Embryonic facial prominence (tissue), 1 donor: Measurements from ENCODE around the gene TPD52L2.
"Not testable (repeated sequence)": the region's sequence is repeated elsewhere in the genome, so short reads cannot be mapped to it uniquely, and the experiment has no call there.

ENCODE experiments used
- DNase-seq: peaks from one replicate; pipeline ENCODE4 v3.0.0-alpha.2; 2016; ENCODE audit errors: extremely low spot score

TPD52L2 gene

GRCh38 chr20:63895202-63895951, 30.3 kb downstream of the TPD52L2 start:
- DNase-seq: no peak

- peak; percentile 14 for DNase-seq
Measured at GRCh38 chr20:63895952-63896263, 30.8 kb downstream of the TPD52L2 start.

DNA sequence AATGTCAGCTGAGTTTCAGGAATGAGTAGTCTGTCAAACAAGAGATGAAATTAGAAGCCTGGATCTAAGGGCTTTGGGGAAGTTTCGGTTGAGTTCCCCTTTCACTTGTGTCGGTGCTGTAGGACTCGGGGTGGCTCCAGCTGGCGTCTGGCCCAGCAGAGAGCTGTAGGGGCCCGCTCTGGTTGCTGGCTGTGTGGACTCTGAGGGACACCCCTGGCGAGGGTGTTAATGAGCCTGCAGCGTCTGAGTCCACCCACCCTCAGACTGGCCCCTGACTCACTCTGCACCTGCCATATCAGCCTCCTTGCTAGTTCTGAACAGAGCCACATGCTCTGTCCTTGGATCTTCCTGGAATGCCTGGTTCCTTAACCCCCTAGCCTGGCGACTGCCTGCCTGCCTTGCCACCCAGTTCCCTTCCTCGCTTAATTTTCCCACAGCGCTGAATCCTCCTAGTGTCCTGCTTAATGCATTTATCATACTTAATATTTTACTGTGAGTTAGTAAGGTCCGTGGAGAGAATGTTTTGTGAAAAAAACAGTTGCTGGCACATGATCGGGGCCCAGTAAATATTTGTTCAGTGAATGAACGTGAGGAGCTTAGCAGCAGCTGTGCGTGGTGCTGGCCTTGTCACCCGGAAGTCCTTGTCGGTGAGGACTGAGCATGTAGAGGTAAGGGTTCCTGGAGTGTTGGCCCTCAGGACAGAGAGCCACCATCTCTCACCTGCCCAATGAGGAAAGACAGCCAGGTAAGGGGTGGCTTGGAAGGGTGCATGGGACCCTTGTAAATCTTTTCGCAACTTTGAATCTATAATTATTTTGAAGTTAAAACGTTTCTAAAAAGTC, 31.4 kb downstream of the TPD52L2 start:
- DNase-seq: no peak

DNA sequence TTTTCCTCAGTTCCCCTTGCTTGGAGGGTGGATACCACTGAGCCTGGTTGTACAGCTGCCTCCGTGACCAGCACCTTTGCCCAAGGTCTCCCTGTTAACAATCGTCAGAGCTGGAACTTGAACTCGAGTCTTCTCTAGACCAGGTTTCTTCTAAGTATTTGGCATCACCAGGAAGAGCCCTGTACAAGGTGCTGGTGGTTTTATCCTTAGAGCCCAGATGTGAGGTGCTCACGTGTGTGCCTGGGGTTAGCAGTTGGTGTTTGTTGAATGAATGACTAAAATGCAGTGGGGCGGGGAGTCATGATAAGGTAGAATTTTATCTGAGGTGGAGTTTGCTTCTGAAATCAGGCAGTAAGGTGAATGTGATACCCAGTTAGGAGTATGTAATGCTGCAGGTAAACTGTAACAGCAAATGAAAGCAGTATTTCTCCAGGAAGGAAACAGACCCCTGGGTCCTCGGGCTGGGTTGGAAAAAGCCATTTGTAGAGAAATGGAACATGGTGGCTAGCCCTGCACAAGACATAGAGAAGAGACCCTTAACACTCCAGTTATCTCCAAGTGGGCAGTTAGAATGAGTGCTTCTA, 33.0 kb downstream of the TPD52L2 start:
- DNase-seq: no peak

DNA sequence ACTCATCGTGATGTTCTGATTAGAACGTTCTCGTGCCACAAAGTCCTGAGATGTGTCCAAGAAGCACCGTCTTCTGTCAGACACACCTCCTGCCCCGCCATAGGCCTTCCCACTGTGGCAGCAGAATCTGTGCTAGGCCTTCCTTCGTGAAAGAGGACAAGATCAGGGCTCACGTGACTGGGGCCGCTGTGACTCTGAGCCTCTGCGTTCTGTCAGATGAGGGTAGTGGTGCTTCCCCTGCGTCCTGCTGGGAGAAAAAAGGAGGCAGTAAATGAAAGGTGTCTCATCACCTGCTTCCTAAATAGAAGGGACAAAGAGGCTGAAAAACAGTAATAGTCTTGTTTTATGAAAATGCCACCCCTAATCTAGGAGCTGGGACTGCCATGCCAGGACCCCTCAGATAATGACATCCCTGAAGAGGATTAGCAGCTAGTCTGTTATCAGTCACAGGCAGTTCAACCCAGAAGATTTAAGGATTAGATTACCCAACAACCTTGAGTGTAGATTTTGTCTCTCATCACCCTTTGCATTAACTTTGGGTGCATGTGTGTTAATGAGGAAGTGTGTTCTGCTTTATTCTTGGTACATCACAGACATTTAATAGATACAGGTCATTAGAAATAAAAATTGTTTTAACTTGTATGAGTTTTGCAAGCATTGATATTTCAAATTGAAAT, 34.0 kb downstream of the TPD52L2 start:
- no peak for DNase-seq

- no peak for DNase-seq
Measured at GRCh38 chr20:63900413-63900812, 35.3 kb downstream of the TPD52L2 start.

DNA sequence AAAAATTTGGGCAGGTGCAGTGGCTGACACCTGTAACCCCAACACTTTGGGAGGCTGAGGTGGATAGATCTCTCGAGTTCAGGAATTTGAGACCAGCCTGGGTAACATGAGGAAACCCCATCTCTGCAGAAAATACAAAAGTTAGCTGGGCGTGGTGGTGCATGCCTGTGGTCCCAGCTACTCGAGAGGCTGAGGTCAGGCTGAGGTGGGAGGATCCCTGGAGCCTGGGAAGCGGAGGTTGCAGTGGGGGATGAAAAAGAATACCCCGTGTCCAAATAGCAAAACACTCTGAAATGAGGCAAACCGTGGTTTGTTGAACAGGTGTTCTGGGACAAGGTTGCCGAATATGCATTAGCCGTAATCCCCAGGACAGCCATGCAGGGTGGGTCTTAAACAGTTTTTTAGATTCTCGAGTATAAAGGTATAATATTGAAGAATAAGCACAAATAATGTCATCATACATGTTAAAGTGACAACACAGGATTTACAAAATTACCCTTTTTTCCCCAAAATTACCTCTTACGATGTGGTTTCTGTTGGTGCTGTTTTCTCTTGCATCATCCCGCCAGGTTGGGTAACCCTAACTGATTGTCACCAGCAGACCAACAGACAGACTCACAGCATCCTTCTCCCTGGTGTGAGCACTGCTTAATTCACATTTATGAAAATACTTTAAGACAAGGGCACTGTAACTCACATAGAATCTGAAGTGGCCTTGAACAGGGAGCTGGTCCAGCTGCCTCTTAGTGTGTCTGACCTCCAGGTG, 38.9 kb downstream of the TPD52L2 start:
- DNase-seq: no peak

DNA sequence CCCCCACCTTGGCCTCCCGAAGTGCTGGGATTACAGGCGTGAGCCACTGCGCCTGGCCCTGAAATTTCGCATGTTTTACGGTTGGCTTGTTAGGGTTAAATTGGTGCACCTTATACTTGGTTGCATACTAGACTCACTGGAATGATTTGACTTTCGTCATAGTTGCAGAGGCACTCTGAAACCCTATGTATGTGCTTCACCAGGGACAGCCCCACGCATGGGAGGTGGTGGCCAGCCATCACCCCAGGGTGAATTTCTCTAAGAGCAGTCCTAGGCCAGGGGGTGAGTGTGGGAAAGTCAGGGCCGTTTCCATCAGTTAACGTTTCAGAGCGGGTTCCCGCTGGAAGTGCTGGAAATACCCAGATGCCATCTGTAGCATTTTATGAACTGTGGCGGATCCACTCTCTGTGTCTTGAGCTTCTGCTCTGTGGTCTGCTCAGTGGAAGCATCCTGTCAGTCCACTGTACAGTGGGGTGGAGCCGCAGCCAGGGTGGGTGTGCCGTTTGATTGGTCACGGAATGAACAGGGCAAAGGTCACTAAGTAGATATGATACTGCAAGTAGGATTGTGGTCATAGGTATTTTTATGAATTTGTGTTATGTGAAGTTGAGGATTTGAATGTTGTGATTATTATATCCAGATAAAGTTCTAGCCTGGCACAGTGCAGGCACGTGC, 43.1 kb downstream of the TPD52L2 start:
- no peak for DNase-seq

- DNase-seq: no peak
Measured at GRCh38 chr20:63911176-63911575, 46.1 kb downstream of the TPD52L2 start.

GRCh38 chr20:63913768-63914167, 48.7 kb downstream of the TPD52L2 start:
- DNase-seq: no peak

DNA sequence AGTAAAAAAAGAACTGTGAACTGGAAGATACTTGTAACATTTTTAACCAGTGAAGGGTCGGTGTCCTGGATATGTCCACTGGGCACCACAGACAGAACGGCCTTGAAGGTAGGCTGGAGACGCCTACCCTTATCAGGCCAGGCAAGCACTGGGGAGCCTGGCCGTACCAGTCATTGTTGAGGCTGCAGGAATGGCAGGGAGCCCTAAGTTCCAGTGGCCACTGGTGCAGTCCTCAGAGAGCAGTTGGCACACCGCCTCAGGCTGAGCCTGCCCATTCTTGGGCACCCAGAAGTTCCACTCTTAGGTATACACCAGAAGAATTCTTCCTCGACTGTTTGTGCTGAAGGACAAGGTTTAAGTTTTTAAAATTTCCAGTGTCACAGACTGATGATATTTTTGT, 50.4 kb downstream of the TPD52L2 start:
- DNase-seq: no peak

DNA sequence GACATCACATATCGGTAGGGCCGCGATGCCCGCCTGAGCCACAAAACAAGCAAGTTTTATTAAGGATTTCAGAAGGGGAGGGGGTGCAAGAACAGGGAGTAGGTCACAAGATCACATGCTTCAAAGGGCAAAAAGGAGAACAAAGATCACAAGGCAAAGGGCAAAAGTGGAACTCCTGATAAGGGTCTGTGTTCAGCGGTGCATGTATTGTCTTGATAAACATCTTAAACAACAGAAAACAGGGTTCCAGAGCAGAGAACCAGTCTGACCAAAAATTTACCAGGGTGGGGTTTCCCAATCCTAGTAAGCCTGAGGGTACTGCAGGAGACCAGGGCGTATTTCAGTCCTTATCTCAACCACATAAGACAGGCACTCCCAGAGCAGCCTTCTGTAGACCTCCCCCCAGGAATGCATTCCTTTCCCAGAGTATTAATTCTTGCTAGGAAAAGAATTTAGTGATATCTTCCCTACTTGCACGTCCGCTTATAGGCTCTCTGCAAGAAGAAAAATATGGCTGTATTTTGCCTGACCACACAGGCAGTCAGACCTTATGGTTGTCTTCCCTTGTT, 51.4 kb downstream of the TPD52L2 start:
- DNase-seq: not testable (repeated sequence)

GRCh38 chr20:63917811-63918210, 52.7 kb downstream of the TPD52L2 start:
- DNase-seq: no peak

- DNase-seq: no peak
Measured at GRCh38 chr20:63919130-63919529, 54.1 kb downstream of the TPD52L2 start.

GRCh38 chr20:63920226-63920625, 55.2 kb downstream of the TPD52L2 start:
- no peak for DNase-seq

DNA sequence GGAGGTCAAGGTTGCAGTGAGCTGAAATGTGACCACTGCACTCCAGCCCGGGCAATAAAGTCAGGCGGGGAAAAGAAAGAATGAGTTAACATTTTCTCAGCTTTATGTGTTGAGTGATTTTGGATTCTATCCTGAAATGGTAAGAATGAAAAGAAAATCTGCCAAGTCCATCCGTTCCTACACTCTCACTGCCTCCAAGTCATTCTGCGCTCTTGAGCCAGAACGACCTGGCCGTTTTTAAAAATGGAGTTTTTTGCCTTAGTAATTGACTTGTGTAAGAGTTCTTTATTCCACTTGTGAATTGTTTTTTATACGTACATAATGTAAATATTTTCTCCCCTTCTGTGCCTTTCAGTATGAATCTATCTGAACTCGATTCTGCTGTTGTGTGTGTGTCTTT, 58.6 kb downstream of the TPD52L2 start:
- DNase-seq: no peak

- no peak for DNase-seq
Measured at GRCh38 chr20:63924241-63924640, 59.2 kb downstream of the TPD52L2 start.

DNA sequence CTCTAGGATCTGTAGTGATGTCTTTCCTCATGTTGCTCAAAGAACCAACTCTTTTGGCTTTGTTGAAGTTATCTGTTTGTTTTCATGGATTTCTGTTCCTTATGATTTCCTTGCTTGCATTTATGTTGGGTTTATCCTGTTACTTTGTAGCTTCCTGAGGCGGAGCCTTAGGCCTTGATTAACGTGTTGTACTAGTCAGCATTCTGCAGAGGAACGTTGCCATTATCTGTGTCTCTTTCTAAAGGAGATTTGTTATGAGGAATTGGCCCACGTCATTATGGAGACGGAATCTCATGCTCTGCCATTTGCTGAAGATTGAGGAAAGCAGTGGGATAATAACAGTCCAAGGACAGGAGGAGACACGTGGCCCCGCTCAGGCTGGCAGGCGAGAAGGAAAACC, 61.2 kb downstream of the TPD52L2 start:
- no peak for DNase-seq

DNA sequence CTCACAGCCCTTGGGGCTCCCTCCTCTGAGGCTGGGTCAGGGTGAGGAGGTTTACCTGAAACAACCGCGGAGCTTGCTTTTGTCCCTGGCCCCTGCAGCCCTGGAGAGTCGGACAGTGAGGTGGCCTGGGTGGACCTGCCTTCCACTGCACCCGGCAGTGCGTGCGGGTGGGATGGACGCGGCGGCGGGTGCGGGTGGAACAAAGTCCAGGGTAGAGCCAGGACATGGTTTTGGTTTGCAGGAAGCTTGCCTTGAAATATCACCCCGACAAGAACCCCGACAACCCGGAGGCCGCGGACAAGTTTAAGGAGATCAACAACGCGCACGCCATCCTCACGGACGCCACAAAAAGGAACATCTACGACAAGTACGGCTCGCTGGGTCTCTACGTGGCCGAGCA, 64.0 kb downstream of the TPD52L2 start:
- DNase-seq: no peak

DNA sequence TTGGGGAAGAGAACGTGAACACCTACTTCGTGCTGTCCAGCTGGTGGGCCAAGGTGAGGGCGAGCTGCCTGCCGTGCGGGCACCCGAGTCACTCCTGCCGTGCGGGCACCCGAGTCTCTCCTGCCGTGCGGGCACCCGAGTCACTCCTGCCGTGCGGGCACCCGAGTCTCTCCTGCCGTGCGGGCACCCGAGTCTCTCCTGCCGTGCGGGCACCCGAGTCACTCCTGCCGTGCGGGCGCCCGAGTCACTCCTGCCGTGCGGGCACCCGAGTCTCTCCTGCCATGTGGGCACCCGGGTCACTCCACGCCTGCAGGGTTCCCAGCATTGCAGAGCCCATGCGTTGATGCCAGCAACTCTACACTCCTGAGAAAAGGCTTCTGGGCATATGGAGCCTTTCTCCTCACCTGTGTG, 64.4 kb downstream of the TPD52L2 start:
- DNase-seq: not testable (repeated sequence)
